Activated T-cell treated with anti-CD3 and anti-CD28 coated beads, Interleukin-2, amount 50 U/mL, for 24 hours (primary cell): ENCODE results near the gene SLFN13.
"Not testable (repeated sequence)": the region's sequence is repeated elsewhere in the genome, so short reads cannot be mapped to it uniquely, and the experiment has no call there.

Experiments used
- DNase-seq: peaks from one replicate; pipeline ENCODE4 v3.0.0-alpha.2; 2020
- H3K27ac Mint-ChIP-seq: 2 replicates; pipeline ENCODE4 v1.8.0; 2020; ENCODE audit warnings: mild to moderate bottlenecking, mixed read lengths
- H3K27me3 Mint-ChIP-seq: 2 replicates; pipeline ENCODE4 v1.8.0; 2020; ENCODE audit warnings: mixed read lengths
- H3K36me3 Mint-ChIP-seq: 2 replicates; pipeline ENCODE4 v1.8.0; 2020; ENCODE audit warnings: low read depth, mixed read lengths
- H3K4me1 Mint-ChIP-seq: 2 replicates; pipeline ENCODE4 v1.8.0; 2020; ENCODE audit warnings: low read depth, mixed read lengths
- H3K4me3 Mint-ChIP-seq: 2 replicates; pipeline ENCODE4 v1.8.0; 2020; ENCODE audit warnings: mild to moderate bottlenecking, moderate library complexity, mixed read lengths
- H3K9me3 Mint-ChIP-seq: 2 replicates; pipeline ENCODE4 v1.8.0; 2020; ENCODE audit warnings: mixed read lengths

The SLFN13 gene

DNA sequence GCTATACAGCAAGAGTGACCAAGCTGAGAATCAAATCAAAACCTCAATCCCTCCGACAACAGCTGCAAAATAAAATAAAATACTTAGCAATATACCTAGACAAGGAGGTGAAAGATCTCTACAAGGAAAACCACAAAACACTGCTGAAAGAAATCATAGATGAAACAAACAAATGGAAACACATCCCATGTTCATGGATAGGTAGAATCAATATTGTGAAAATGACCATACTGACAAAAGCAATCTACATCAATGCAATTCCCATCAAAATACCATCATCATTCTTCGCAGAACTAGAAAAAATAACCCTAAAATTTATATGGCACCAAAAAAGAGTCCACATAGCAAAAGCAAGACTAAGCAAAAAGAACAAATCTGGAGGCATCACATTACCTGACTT lies 33.9 kb downstream of the SLFN13 start:
- H3K27ac Mint-ChIP-seq, H3K4me1 Mint-ChIP-seq, H3K4me3 Mint-ChIP-seq, H3K27me3 Mint-ChIP-seq, DNase-seq, H3K9me3 Mint-ChIP-seq: not testable (repeated sequence)
- H3K36me3 Mint-ChIP-seq: peaks cover 44% of the 10 kb centered on the region

DNA sequence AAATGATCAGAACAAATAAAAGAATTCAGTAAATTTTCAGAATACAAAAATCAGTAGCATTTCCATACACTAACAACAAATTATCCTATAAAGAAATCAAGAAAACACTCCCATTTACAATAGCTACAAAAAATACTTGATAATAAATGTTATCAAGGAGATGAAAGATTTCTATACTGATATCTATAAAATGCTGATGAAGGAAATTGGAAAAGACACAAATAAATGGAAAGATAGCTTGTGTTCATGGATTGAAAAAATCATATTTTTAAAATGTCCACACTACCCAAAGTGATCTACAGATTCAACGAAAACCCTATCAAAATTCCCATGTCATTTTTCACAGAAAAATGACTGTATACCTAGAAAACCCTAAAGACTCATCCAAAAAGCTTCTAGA lies 34.3 kb downstream of the SLFN13 start:
- Mint-ChIP-seq H3K27ac (no peak overlapping the region), H3K36me3 (peaks cover 45% of the 10 kb centered on the region), H3K4me1 (peaks cover 1% of the 10 kb centered on the region), H3K9me3 (peaks cover 7% of the 10 kb centered on the region), H3K4me3 (no peak overlapping the region), H3K27me3 (no peaks in the 10 kb centered on the region)
- DNase-seq: no peak

DNA sequence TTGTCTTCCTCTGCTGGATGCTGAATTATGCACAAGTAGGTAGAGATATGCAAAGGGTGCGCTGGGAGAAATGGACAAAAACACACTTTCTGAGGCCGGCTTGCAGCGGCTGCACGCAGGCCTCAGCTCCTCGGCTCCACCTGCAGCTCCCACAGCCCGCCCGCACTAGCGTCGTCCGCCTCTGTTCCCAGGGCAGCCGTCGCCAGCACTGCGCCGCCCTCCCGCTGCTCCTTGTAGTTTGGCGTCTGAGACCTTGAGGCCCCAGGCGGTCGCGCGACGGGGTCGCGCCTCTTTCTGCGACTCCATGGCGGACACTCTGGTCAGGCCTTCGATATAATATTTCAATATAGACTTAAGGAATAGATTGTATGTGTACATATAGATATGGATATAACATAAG lies 41.0 kb downstream of the SLFN13 start:
- Mint-ChIP-seq H3K27ac (no peak overlapping the region), H3K4me1 (peaks cover 9% of the 10 kb centered on the region), H3K36me3 (peaks cover 22% of the 10 kb centered on the region), H3K9me3 (no peaks in the 10 kb centered on the region), H3K27me3 (no peaks in the 10 kb centered on the region), H3K4me3 (no peak overlapping the region)
- no peak for DNase-seq

DNA sequence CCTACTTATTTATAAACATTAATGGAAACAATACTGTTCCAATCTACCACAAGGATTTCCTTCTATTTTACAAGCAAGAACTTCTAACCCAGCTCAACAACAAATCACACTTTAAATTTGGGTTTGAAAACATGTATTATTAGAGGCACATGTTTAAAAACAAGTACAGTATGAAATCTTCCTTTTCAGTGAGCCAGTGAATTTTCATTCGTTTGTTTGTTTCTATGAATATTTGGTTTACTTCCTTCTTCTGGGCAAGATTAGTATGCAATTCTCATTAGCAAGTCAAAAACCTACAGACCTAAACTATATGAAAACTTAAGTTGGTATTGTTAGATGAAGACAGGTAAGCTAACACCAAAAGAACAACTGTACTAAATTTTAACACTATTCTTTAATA lies 42.0 kb downstream of the SLFN13 start:
- Mint-ChIP-seq H3K9me3 (no peaks in the 10 kb centered on the region), H3K36me3 (peaks cover 22% of the 10 kb centered on the region), H3K27ac (no peak overlapping the region), H3K4me1 (peaks cover 10% of the 10 kb centered on the region), H3K4me3 (no peak overlapping the region), H3K27me3 (no peaks in the 10 kb centered on the region)
- DNase-seq: no peak

DNA sequence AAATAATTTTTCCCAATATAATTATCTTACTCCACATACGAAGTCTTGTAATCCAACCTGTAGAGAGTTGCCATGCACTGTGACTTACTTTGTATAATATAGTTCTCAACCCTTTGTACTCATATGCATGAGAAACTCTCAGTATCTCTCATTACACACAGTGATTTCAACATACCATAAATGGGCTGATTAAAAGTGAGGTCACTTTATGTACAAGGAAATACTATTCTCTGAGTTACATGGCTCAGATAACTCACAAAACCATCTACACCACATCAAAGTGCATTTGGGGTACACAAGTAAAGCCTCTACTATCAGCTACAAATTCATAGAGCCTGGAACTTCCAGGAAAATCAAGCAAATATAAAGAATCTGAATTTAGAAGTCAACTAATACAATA lies 44.2 kb downstream of the SLFN13 start:
- no peak overlapping the region for H3K4me3 Mint-ChIP-seq
- DNase-seq: no peak

DNA sequence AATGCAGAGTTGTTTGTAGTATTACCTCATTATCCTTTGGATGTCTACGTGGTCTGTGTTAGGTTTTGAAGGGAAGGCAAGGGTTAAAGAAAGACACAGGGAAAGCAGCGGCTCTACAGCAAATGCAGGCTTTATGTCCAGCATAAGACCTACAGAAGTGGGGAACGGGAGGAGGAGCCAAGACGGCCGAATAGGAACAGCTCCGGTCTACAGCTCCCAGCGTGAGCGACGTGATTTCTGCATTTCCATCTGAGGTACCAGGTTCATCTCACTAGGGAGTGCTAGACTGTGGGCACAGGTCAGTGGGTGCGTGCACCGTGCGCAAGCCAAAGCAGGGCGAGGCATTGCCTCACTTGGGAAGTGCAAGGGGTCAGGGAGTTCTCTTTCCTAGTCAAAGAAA lies 54.8 kb downstream of the SLFN13 start:
- H3K4me1 Mint-ChIP-seq, H3K9me3 Mint-ChIP-seq, H3K4me3 Mint-ChIP-seq, DNase-seq, H3K36me3 Mint-ChIP-seq, H3K27me3 Mint-ChIP-seq, H3K27ac Mint-ChIP-seq: not testable (repeated sequence)

More for the DNA sequence above, 44.2 kb downstream of the SLFN13 start:
- Mint-ChIP-seq H3K9me3 (no peaks in the 10 kb centered on the region), H3K36me3 (peaks cover 6% of the 10 kb centered on the region), H3K4me1 (peaks cover 10% of the 10 kb centered on the region), H3K27ac (no peak overlapping the region), H3K27me3 (no peaks in the 10 kb centered on the region)

DNA sequence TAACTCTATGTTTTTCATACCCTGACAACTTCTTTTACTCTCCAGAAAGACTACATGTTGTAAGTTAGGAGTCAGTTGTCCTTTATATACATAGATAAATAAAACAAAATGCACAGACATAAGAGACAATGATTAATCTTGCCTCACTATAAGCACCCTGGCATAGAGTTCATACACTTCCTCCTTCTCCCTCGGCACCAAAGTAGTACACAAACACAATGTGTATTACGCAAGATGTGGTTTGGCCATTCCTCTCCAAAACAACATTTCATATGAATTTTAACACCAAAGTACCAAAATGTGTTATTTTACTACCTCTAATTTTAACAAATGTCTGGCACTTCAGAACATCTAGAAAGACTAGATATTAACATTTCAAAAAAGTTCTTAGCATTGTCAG lies 57.9 kb downstream of the SLFN13 start:
- no peak overlapping the region for H3K27ac Mint-ChIP-seq
- H3K36me3 Mint-ChIP-seq: no peaks in the 10 kb centered on the region
- no peak overlapping the region for H3K4me3 Mint-ChIP-seq
- H3K4me1 Mint-ChIP-seq: peaks cover 2% of the 10 kb centered on the region
- no peaks in the 10 kb centered on the region for H3K9me3 Mint-ChIP-seq
- DNase-seq: no peak
- H3K27me3 Mint-ChIP-seq: no peaks in the 10 kb centered on the region

DNA sequence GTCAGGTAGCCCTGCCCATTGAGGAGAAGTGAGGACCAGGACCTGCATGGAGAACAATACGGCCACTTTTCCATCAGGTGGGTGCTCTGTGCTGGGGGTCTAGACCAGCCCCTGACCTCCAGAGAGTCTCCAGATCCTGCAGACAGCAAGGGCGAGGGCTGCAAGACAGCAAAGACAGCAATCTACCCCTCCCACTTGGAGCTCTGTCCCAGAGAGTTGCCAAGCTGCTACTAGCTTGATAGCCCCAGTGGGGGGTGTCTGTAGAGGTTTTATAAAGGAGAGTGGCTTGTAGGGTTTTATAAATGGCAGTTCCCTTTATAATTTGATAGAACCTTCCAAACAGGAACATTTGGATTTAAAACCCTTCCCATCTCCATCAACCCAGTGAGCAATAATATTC lies 58.4 kb downstream of the SLFN13 start:
- Mint-ChIP-seq H3K9me3 (no peaks in the 10 kb centered on the region), H3K4me1 (peaks cover 2% of the 10 kb centered on the region), H3K27me3 (no peaks in the 10 kb centered on the region), H3K36me3 (no peaks in the 10 kb centered on the region), H3K27ac (no peak overlapping the region), H3K4me3 (no peak overlapping the region)
- DNase-seq: no peak

DNA sequence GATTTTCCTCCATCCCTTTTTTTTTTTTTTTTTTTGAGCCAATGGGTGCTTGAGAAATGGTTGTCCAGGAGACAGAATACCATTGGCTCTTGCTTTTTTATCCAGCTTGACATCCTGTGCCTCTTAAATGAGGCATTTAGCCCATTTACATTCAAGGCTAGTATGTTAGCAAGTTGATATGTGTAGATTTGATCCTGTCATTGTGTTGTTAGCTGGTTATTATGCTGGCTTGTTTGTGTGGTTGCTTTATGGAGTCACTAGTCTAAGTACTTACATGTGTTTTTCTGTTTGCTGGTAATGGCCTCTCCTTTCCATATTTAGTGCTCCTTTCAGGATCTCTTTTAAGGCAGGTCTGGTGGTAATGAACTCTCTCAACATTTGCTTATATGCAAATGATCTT lies 61.1 kb downstream of the SLFN13 start:
- Mint-ChIP-seq H3K9me3 (peaks cover 7% of the 10 kb centered on the region), H3K36me3 (no peaks in the 10 kb centered on the region), H3K27ac (no peak overlapping the region), H3K4me3 (no peak overlapping the region), H3K4me1 (no peaks in the 10 kb centered on the region), H3K27me3 (no peaks in the 10 kb centered on the region)
- DNase-seq: no peak
